Activated naive CD4-positive, alpha-beta T cell treated with anti-CD3 and anti-CD28 coated beads, Interleukin-2, amount 50 U/mL, for 24 hours (primary cell): Measurements from ENCODE around the gene FOXR1.

Source experiments
- H3K27ac Mint-ChIP-seq: one replicate; pipeline ENCODE4 v1.8.0; 2021; ENCODE audit warnings: mild to moderate bottlenecking, mixed read lengths
- H3K27me3 Mint-ChIP-seq: one replicate; pipeline ENCODE4 v1.8.0; 2021; ENCODE audit warnings: mixed read lengths
- H3K36me3 Mint-ChIP-seq: one replicate; pipeline ENCODE4 v1.8.0; 2021; ENCODE audit warnings: mixed read lengths
- H3K4me1 Mint-ChIP-seq: one replicate; pipeline ENCODE4 v1.8.0; 2021; ENCODE audit warnings: mixed read lengths
- H3K4me3 Mint-ChIP-seq: one replicate; pipeline ENCODE4 v1.8.0; 2021; ENCODE audit warnings: mild to moderate bottlenecking, mixed read lengths
- H3K9me3 Mint-ChIP-seq: one replicate; pipeline ENCODE4 v1.8.0; 2021; ENCODE audit warnings: mixed read lengths

FOXR1 gene

GRCh38 chr11:118971646-118972045 is at the start of gene FOXR1:
TSS of gene FOXR1 (plus strand) at chr11:118971761. CDS start at chr11:118971932, 171 bp downstream.
- Mint-ChIP-seq H3K27ac (no peak within 1 kb of the TSS), H3K9me3 (no peaks in the 10 kb centered on the region), H3K27me3 (peaks cover 3% of the 10 kb centered on the region), H3K4me1 (no peaks in the 10 kb centered on the region), H3K36me3 (no peaks in the 10 kb centered on the region), H3K4me3 (no peak within 1 kb of the TSS)

GRCh38 chr11:118921929-118922744 is 49.4 kb upstream of the FOXR1 start:
- no peaks in the 10 kb centered on the region for H3K36me3 Mint-ChIP-seq
- no peaks in the 10 kb centered on the region for H3K27me3 Mint-ChIP-seq
- no peaks in the 10 kb centered on the region for H3K9me3 Mint-ChIP-seq
- H3K4me3 Mint-ChIP-seq: peak overlapping the region; percentile 93
- peak overlapping the region; percentile 51 for H3K27ac Mint-ChIP-seq
- H3K4me1 Mint-ChIP-seq: peaks cover 63% of the 10 kb centered on the region

GRCh38 chr11:118922745-118923627 is 48.6 kb upstream of the FOXR1 start:
- Mint-ChIP-seq H3K9me3 (no peaks in the 10 kb centered on the region), H3K27me3 (no peaks in the 10 kb centered on the region), H3K4me1 (peaks cover 63% of the 10 kb centered on the region), H3K36me3 (no peaks in the 10 kb centered on the region), H3K27ac (peak overlapping the region; percentile 93), H3K4me3 (peak overlapping the region; percentile 93)

GRCh38 chr11:118923721-118924587 is 47.6 kb upstream of the FOXR1 start:
- Mint-ChIP-seq H3K9me3 (no peaks in the 10 kb centered on the region), H3K4me1 (peaks cover 65% of the 10 kb centered on the region), H3K27ac (peak overlapping the region; percentile 93), H3K4me3 (peak overlapping the region; percentile 93), H3K27me3 (no peaks in the 10 kb centered on the region), H3K36me3 (no peaks in the 10 kb centered on the region)

GRCh38 chr11:118924591-118925585 is 46.7 kb upstream of the FOXR1 start:
- Mint-ChIP-seq H3K4me3 (peak overlapping the region; percentile 93), H3K4me1 (peaks cover 57% of the 10 kb centered on the region), H3K27ac (peak overlapping the region; percentile 93), H3K36me3 (no peaks in the 10 kb centered on the region), H3K9me3 (no peaks in the 10 kb centered on the region), H3K27me3 (no peaks in the 10 kb centered on the region)

- no peaks in the 10 kb centered on the region for H3K9me3 Mint-ChIP-seq
- peak overlapping the region; percentile 93 for H3K4me3 Mint-ChIP-seq
- no peaks in the 10 kb centered on the region for H3K36me3 Mint-ChIP-seq
- H3K27me3 Mint-ChIP-seq: no peaks in the 10 kb centered on the region
- H3K4me1 Mint-ChIP-seq: peaks cover 60% of the 10 kb centered on the region
- peak overlapping the region; percentile 97 for H3K27ac Mint-ChIP-seq
These were observed 43.9 kb upstream of the FOXR1 start for GRCh38 chr11:118927554-118928100.

- H3K36me3 Mint-ChIP-seq: no peaks in the 10 kb centered on the region
- no peaks in the 10 kb centered on the region for H3K9me3 Mint-ChIP-seq
- no peaks in the 10 kb centered on the region for H3K27me3 Mint-ChIP-seq
- peak overlapping the region; percentile 97 for H3K27ac Mint-ChIP-seq
- peaks cover 62% of the 10 kb centered on the region for H3K4me1 Mint-ChIP-seq
- H3K4me3 Mint-ChIP-seq: peak overlapping the region; percentile 93
These were observed 43.3 kb upstream of the FOXR1 start for GRCh38 chr11:118928101-118928869.

- no peaks in the 10 kb centered on the region for H3K36me3 Mint-ChIP-seq
- H3K4me3 Mint-ChIP-seq: peak overlapping the region; percentile 93
- H3K27ac Mint-ChIP-seq: peak overlapping the region; percentile 97
- H3K4me1 Mint-ChIP-seq: peaks cover 61% of the 10 kb centered on the region
- no peaks in the 10 kb centered on the region for H3K9me3 Mint-ChIP-seq
- no peaks in the 10 kb centered on the region for H3K27me3 Mint-ChIP-seq
These were observed 42.6 kb upstream of the FOXR1 start for GRCh38 chr11:118928870-118929500.

GRCh38 chr11:118929501-118930093 is 42.0 kb upstream of the FOXR1 start:
- Mint-ChIP-seq H3K4me3 (peak overlapping the region; percentile 90), H3K27me3 (no peaks in the 10 kb centered on the region), H3K9me3 (no peaks in the 10 kb centered on the region), H3K4me1 (peaks cover 55% of the 10 kb centered on the region), H3K36me3 (no peaks in the 10 kb centered on the region), H3K27ac (peak overlapping the region; percentile 94)

GRCh38 chr11:118930094-118930712 is 41.4 kb upstream of the FOXR1 start:
- H3K36me3 Mint-ChIP-seq: no peaks in the 10 kb centered on the region

GRCh38 chr11:118931571-118931970 is 40.0 kb upstream of the FOXR1 start:
- no peaks in the 10 kb centered on the region for H3K36me3 Mint-ChIP-seq
- no peaks in the 10 kb centered on the region for H3K27me3 Mint-ChIP-seq
- peak overlapping the region; percentile 14 for H3K27ac Mint-ChIP-seq
- H3K9me3 Mint-ChIP-seq: no peaks in the 10 kb centered on the region
- peaks cover 49% of the 10 kb centered on the region for H3K4me1 Mint-ChIP-seq
- H3K4me3 Mint-ChIP-seq: no peak overlapping the region

More at GRCh38 chr11:118930094-118930712, 41.4 kb upstream of the FOXR1 start:
- H3K4me3 Mint-ChIP-seq: peak overlapping the region; percentile 90
- H3K9me3 Mint-ChIP-seq: no peaks in the 10 kb centered on the region
- H3K4me1 Mint-ChIP-seq: peaks cover 54% of the 10 kb centered on the region
- H3K27me3 Mint-ChIP-seq: no peaks in the 10 kb centered on the region
- peak overlapping the region; percentile 94 for H3K27ac Mint-ChIP-seq

GRCh38 chr11:118933486-118933885 is 38.1 kb upstream of the FOXR1 start:
- Mint-ChIP-seq H3K36me3 (no peaks in the 10 kb centered on the region), H3K27ac (peak overlapping the region; percentile 47), H3K27me3 (no peaks in the 10 kb centered on the region), H3K9me3 (no peaks in the 10 kb centered on the region), H3K4me1 (peaks cover 41% of the 10 kb centered on the region), H3K4me3 (no peak overlapping the region)
